ENCODE results near the gene NPLOC4.

The NPLOC4 gene

DNA sequence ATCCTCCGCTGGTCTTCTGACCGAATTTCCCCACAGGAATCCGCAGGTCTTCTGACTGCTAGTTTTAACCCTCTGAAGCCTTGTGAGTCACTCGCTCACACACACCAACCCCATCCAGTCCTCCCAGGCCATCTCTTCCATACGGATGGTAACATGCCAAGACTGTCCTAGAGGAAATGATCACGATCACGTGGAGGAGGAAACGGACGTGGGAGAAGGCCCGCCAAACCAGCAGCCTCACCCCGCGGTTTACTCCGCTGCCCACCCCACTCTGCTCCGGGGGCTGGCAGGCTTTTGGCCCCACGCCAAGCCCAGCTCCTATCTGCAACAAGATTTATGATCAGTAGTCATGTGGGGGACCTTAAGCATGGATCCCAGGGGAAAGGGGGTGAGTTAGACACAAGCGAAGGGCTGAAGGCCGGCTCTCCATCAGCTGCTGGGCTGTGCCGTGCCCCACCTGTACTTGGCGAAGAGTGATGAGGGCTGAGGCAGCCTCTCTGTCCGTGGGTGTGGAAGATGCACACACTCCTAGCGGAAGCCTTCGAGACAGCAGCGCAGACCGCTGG lies 83.2 kb downstream of the NPLOC4 start:
- H3K27ac ChIP-seq = peak overlapping the region; percentile 96
- ChIA-PET POLR2A (ENCODE audit: low non-redundant PET) (no interaction called here), CTCF (interaction anchor here (0.6 to 0.7 kb wide), 2 partner anchors 37 to 1277 kb away, joined by 3 read pairs; no protein-coding TSS in a partner anchor)
- DNase-seq (ENCODE audit: low spot score) = peak; percentile 85
- TF ChIP-seq, protein P1, sequence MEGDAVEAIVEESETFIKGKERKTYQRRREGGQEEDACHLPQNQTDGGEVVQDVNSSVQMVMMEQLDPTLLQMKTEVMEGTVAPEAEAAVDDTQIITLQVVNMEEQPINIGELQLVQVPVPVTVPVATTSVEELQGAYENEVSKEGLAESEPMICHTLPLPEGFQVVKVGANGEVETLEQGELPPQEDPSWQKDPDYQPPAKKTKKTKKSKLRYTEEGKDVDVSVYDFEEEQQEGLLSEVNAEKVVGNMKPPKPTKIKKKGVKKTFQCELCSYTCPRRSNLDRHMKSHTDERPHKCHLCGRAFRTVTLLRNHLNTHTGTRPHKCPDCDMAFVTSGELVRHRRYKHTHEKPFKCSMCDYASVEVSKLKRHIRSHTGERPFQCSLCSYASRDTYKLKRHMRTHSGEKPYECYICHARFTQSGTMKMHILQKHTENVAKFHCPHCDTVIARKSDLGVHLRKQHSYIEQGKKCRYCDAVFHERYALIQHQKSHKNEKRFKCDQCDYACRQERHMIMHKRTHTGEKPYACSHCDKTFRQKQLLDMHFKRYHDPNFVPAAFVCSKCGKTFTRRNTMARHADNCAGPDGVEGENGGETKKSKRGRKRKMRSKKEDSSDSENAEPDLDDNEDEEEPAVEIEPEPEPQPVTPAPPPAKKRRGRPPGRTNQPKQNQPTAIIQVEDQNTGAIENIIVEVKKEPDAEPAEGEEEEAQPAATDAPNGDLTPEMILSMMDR (conservative IDR thresholded peaks at IDR 0.05; ENCODE audit: low read depth) = no peak

DNA sequence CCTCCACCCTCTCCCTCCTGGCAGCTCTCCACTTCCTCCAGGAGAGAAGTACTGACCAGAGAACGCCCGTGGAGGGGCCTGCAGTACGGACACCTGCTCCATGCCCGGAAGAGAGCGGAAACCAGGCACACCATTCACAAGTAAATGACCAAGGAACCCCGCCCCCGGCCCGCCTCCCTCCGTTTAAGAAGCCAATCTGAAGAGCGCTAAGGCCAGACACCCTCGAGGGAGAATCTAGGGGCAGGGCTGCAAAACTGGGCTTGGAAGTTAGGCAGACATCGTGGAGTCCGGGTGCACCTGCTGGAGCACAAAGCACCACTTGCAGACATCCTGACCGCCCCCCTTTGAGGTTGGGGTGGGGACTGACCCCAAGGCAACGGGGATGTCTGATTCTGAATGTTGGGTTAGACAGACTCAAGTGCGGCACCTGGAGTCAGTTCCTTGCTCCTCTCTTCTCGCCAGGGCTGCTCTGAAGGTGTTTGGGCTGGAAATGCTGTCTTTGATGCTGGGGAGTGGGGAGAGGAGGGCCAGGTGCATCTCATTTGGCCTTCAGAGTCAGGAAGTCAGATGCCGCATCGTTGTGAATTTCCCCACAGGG lies 83.8 kb downstream of the NPLOC4 start:
- CTCF ChIA-PET = no interaction called here

DNA sequence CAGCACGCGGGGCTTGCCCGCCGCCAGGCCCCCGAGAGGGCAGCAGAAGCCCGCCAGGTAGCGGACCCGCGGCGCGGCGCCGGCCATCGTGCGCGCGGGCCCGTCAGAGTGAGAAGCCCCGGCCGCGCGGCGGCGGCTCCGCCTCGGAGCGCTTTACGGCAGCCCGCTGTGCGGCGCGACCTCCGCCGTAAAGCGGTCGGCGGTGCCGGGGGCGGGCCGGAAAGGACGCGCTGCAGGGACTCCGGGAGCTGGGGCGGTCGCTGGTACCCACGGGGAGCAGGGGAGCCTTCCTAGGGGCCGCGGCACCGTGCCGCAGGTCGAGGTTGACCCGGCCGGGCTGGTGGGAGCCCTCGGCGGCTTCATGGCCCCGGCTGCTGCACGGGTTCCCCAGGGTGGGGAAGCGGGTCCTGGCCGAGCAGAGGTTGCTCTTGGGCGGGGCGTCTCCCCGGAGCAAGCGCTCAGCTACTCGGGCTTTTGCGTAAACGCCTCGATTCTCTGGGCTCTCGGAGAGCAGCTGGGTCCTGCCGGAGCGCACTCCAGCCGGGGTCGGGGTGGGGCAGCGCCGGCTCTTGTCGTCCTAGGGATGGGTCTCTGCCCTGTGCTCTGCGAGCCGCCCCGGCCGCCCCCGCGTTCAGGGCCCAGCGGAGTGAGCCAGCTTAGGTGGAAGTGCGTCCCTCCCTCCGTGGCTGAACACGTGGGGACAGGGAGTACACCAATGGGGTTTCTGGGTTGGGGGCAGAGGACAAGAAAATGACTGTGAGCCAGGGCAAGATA lies 84.5 kb downstream of the NPLOC4 start, which contains the start of gene FAAP100:
Gene FAAP100, minus strand, starts transcription at position 110 of the 774 bp plus-strand sequence. Its CDS starts 23 bp downstream, at position 87.
- POLR2A ChIA-PET (ENCODE audit: low non-redundant PET) = interaction anchor here (0.8 to 1.2 kb wide), 3 partner anchors 34 to 160 kb away, joined by 3 read pairs; partner anchors contain the start of gene SLC25A10
- peak within 1 kb of the TSS; percentile 96 for H3K27ac ChIP-seq
- DNase-seq (ENCODE audit: low spot score) = peak; percentile 88
- TF ChIP-seq, protein P1 (conservative IDR thresholded peaks at IDR 0.05; ENCODE audit: low read depth) = no peak
- CTCF ChIA-PET = interaction anchor here (0.6 to 1.0 kb wide), 2 partner anchors 33 to 49 kb away, joined by 3 to 4 read pairs; no protein-coding TSS in a partner anchor

More for the DNA sequence above, 83.8 kb downstream of the NPLOC4 start:
- POLR2A ChIA-PET (ENCODE audit: low non-redundant PET) = no interaction called here
- TF ChIP-seq, protein P1 (conservative IDR thresholded peaks at IDR 0.05; ENCODE audit: low read depth) = no peak
- H3K27ac ChIP-seq = peak overlapping the region; percentile 96
- peak; percentile 81 for DNase-seq (ENCODE audit: low spot score)

DNA sequence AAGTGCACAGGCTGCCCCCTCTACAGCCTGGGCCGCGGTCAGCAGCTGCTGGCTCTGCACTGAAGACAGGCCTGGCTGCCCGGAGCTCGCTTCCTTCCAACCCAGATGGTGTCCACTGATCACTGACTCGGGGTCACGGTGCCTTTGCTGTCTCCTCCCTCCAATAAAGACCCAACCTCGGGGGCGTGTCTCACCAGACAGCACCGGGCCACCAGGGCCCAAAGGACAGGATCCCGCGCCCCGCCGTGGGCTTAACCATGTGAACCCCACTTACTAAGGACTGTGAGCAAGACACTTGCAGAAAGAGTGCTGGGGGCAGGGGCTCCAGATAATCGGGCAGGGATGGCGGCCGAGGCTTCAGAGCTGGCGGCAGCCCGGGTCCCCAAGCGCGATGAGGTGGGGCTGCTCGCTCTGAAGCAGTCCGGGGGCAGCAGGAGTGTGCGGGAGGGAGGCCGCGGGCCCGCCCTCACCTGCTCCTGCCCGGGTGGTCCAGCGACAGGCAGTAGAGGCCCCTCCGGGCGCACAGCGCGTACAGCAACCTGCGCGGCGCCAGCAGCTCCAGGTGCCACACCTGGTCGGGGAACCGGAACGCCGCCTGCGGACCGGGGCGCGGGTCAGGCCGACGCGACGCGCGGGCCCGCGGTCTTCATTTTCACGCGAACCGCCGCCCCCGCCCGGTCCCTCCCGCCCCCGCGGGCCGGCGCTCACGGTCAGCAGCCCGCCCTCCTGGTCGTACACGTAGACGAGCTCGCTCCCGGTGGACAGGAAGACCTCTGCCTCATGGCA lies 85.3 kb downstream of the NPLOC4 start:
- CTCF ChIA-PET = interaction anchor here (0.6 to 1.0 kb wide), 3 partner anchors 33 to 104 kb away, joined by 3 to 4 read pairs (median 4); no protein-coding TSS in a partner anchor
- TF ChIP-seq, protein P1 (conservative IDR thresholded peaks at IDR 0.05; ENCODE audit: low read depth) = no peak
- POLR2A ChIA-PET (ENCODE audit: low non-redundant PET) = interaction anchor here (0.8 to 1.2 kb wide), 3 partner anchors 33 to 161 kb away, joined by 3 read pairs; partner anchors contain the start of gene SLC25A10
- DNase-seq (ENCODE audit: low spot score) = peak; percentile 24
- peak overlapping the region; percentile 96 for H3K27ac ChIP-seq

DNA sequence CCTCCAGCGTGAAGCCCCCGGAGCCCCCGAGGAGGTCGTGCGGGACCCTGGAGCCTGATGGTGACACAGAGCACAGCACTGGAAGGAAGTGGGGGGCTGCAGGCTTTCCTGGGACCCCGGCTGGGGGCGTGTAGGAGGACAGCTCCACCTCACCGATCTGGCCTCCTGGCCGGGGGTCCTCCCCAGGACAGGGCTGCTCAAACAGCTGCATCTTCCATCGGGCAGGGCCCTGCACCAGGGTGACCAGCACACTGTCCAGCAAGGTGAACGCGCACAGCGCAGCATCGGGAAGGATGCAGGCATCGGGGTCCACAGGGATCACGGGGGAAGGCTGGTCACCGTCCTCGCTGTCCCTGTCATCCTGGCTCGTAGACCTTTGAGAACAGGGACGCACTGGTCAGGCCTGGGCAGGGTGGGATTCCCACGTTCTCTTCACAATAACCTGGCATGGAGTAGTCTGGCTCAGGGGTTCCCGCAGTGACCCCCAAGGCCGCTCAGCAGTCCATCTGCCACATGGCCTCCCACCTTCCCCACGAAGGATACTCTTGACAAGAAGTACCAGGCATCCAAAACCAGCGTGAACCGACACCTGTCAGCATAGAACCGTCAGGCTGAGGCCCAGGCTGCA lies 86.0 kb downstream of the NPLOC4 start:
- no peak for DNase-seq (ENCODE audit: low spot score)
- H3K27ac ChIP-seq = peak overlapping the region; percentile 96
- POLR2A ChIA-PET (ENCODE audit: low non-redundant PET) = interaction anchor here (1.0 to 1.2 kb wide), 2 partner anchors 32 to 36 kb away, joined by 3 read pairs; no protein-coding TSS in a partner anchor
- TF ChIP-seq, protein P1 (conservative IDR thresholded peaks at IDR 0.05; ENCODE audit: low read depth) = no peak
- CTCF ChIA-PET = interaction anchor here (0.6 kb wide), 1 partner anchor 103 kb away, joined by 4 read pairs; no protein-coding TSS in a partner anchor
